ENCODE data around the gene VEGFD.
A peak's percentile ranks its signal among the peaks of the same experiment; 100 is the strongest.

The VEGFD gene

GRCh38 chrX:15315509-15315908, 68.7 kb downstream of the VEGFD start, which contains the start of gene ASB11:
Gene ASB11, minus strand, starts transcription at chrX:15315640. Its CDS starts 35 bp downstream, at chrX:15315605.
- ChIA-PET POLR2A (no interaction called here), CTCF (interaction anchor here (0.6 to 0.8 kb wide), 2 partner anchors 9 kb away, joined by 3 read pairs; no protein-coding TSS in a partner anchor)
- Histone ChIP-seq H3K36me3 (ENCODE audit: control insufficient read depth in 2 of 2, insufficient read depth in 1 of 2, low read length in 2 of 2) (peaks cover 0 to 4% of the 10 kb centered on the region in 2 experiments; a peak in 1 of 3 replicates), H3K4me1 (ENCODE audit: control insufficient read depth, insufficient read depth, low read length) (no peaks in the 10 kb centered on the region), H3K9me3 (ENCODE audit: control insufficient read depth, insufficient read depth, low read depth, low read length) (no peaks in the 10 kb centered on the region), H3K27ac (ENCODE audit: extremely low read depth, low read depth, low read length) (no peak within 1 kb of the TSS), H3K4me3 (ENCODE audit: low read depth, low read length) (no peak within 1 kb of the TSS)
- peak; percentile 87 for TF ChIP-seq ZNF664 (tag by site-specific recombination; IDR thresholded peaks at IDR 0.05)
- TF ChIP-seq ZNF362 (tag by site-specific recombination; IDR thresholded peaks at IDR 0.05), result no peak

- TF ChIP-seq ZNF639 (tag by site-specific recombination; IDR thresholded peaks at IDR 0.05) (no peak), ATF2 (tag by site-specific recombination; IDR thresholded peaks at IDR 0.05; ENCODE audit: low read depth) (peak; percentile 37; the same call in 1 of the 2 replicates), ZBTB8A (tag by site-specific recombination; IDR thresholded peaks at IDR 0.05) (no peak), ZNF549 (tag by site-specific recombination; IDR thresholded peaks at IDR 0.05) (no peak), ZBTB10 (tag by site-specific recombination; IDR thresholded peaks at IDR 0.05) (no peak)
- ChIA-PET POLR2A (no interaction called here), CTCF (interaction anchor here (0.9 kb wide), 1 partner anchor 14 kb away, joined by 3 read pairs; no protein-coding TSS in a partner anchor)
- Histone ChIP-seq H3K27ac (ENCODE audit: extremely low read depth, low read depth, low read length) (no peak overlapping the region), H3K9me3 (ENCODE audit: control insufficient read depth, insufficient read depth, low read depth, low read length) (no peaks in the 10 kb centered on the region), H3K36me3 (ENCODE audit: control insufficient read depth in 2 of 2, insufficient read depth in 1 of 2, low read length in 2 of 2) (no peaks in the 10 kb centered on the region), H3K4me3 (ENCODE audit: low read depth, low read length) (no peak overlapping the region), H3K4me1 (ENCODE audit: control insufficient read depth, insufficient read depth, low read length) (no peaks in the 10 kb centered on the region)
Observed at GRCh38 chrX:15314472-15314871, 69.7 kb downstream of the VEGFD start.

GRCh38 chrX:15311119-15311518, 73.1 kb downstream of the VEGFD start:
- Histone ChIP-seq H3K36me3 (ENCODE audit: control insufficient read depth in 2 of 2, insufficient read depth in 1 of 2, low read length in 2 of 2) (no peaks in the 10 kb centered on the region), H3K27ac (ENCODE audit: extremely low read depth, low read depth, low read length) (no peak overlapping the region), H3K4me3 (ENCODE audit: low read depth, low read length) (no peak overlapping the region), H3K9me3 (ENCODE audit: control insufficient read depth, insufficient read depth, low read depth, low read length) (no peaks in the 10 kb centered on the region), H3K4me1 (ENCODE audit: control insufficient read depth, insufficient read depth, low read length) (no peaks in the 10 kb centered on the region)
- CTCF ChIA-PET, result interaction anchor here (0.6 to 1.9 kb wide), 5 partner anchors 9 to 1272 kb away, joined by 3 to 9 read pairs (median 3); no protein-coding TSS in a partner anchor
- POLR2A ChIA-PET, result no interaction called here
- no peak for TF ChIP-seq ZNF621 (tag by site-specific recombination; IDR thresholded peaks at IDR 0.05)
- TF ChIP-seq ZBTB20 (tag by site-specific recombination; IDR thresholded peaks at IDR 0.05), result peak; percentile 41; the same call in 1 of the 2 replicates

- TF ChIP-seq PRDM6 (tag by site-specific recombination; IDR thresholded peaks at IDR 0.05) (peak; percentile 75), ZNF114 (tag by site-specific recombination; IDR thresholded peaks at IDR 0.05) (no peak), INSM2 (tag by site-specific recombination; IDR thresholded peaks at IDR 0.05) (no peak), ZNF175 (tag by site-specific recombination; IDR thresholded peaks at IDR 0.05) (no peak)
- ChIA-PET POLR2A (interaction anchor here (0.8 kb wide), 1 partner anchor 20 kb away, joined by 3 read pairs; no protein-coding TSS in a partner anchor), CTCF (interaction anchor here (0.7 to 0.8 kb wide), 2 partner anchors 26 to 157 kb away, joined by 3 to 4 read pairs; no protein-coding TSS in a partner anchor)
Observed at GRCh38 chrX:15310117-15310516, 74.1 kb downstream of the VEGFD start.

More at GRCh38 chrX:15310117-15310516, 74.1 kb downstream of the VEGFD start:
- no peaks in the 10 kb centered on the region for H3K4me1 ChIP-seq (ENCODE audit: control insufficient read depth, insufficient read depth, low read length)
- no peaks in the 10 kb centered on the region for H3K9me3 ChIP-seq (ENCODE audit: control insufficient read depth, insufficient read depth, low read depth, low read length)
- H3K27ac ChIP-seq (ENCODE audit: extremely low read depth, low read depth, low read length), result no peak overlapping the region
- no peaks in the 10 kb centered on the region for H3K36me3 ChIP-seq (ENCODE audit: control insufficient read depth in 2 of 2, insufficient read depth in 1 of 2, low read length in 2 of 2)
- no peak overlapping the region for H3K4me3 ChIP-seq (ENCODE audit: low read depth, low read length)

Data from HEK293 (cell line).